Measurements from ENCODE around the gene TOMM20.

TOMM20 gene

GRCh38 chr1:235133086-235133485 is 4.4 kb upstream of the TOMM20 start:
- no peak for DNase-seq

GRCh38 chr1:235131961-235132360 is 3.3 kb upstream of the TOMM20 start:
- DNase-seq = no peak

GRCh38 chr1:235130766-235131270 is 2.2 kb upstream of the TOMM20 start:
- DNase-seq = no peak

- DNase-seq = no peak
Measured at GRCh38 chr1:235129774-235130570, 1.3 kb upstream of the TOMM20 start.

GRCh38 chr1:235127732-235128455 is 743 bp downstream of the TOMM20 start:
- no peak for DNase-seq

- DNase-seq = no peak
Measured at GRCh38 chr1:235127203-235127602, 1.4 kb downstream of the TOMM20 start.

- no peak for DNase-seq
Measured at GRCh38 chr1:235124665-235125064, 4.0 kb downstream of the TOMM20 start.

GRCh38 chr1:235124111-235124510 is 4.5 kb downstream of the TOMM20 start:
- DNase-seq = no peak

- DNase-seq = no peak
Measured at GRCh38 chr1:235122348-235122747, 6.3 kb downstream of the TOMM20 start.

- DNase-seq = no peak
Measured at GRCh38 chr1:235113183-235113917, 15.3 kb downstream of the TOMM20 start.

GRCh38 chr1:235112297-235113182 is 16.1 kb downstream of the TOMM20 start:
- no peak for DNase-seq

GRCh38 chr1:235111107-235111506 is 17.5 kb downstream of the TOMM20 start:
- no peak for DNase-seq

- no peak for DNase-seq
Measured at GRCh38 chr1:235108876-235109275, 19.8 kb downstream of the TOMM20 start.

- no peak for DNase-seq
Measured at GRCh38 chr1:235108185-235108593, 20.4 kb downstream of the TOMM20 start.

GRCh38 chr1:235107368-235108184 is 21.1 kb downstream of the TOMM20 start:
- no peak for DNase-seq

- no peak for DNase-seq
Measured at GRCh38 chr1:235106457-235106856, 22.2 kb downstream of the TOMM20 start.

- DNase-seq = no peak
Measured at GRCh38 chr1:235105051-235106043, 23.3 kb downstream of the TOMM20 start.

GRCh38 chr1:235102993-235103411 is 25.6 kb downstream of the TOMM20 start:
- DNase-seq = no peak

GRCh38 chr1:235102259-235102582 is 26.4 kb downstream of the TOMM20 start:
- no peak for DNase-seq

GRCh38 chr1:235101558-235102258 is 26.9 kb downstream of the TOMM20 start:
- DNase-seq = no peak
